GM18907 (cell line): Measurements from ENCODE around the gene HIPK1.
"Not testable (repeated sequence)": the region's sequence is repeated elsewhere in the genome, so short reads cannot be mapped to it uniquely, and the experiment has no call there.

Source experiments
- ATAC-seq: cut with Tn5 transposase; IDR thresholded peaks from one replicate; pipeline ENCODE4 v1.9.1; 2021; ENCODE audit warnings: mild to moderate bottlenecking, moderate library complexity; ENCODE audit not compliant: unreplicated experiment

Gene HIPK1

DNA sequence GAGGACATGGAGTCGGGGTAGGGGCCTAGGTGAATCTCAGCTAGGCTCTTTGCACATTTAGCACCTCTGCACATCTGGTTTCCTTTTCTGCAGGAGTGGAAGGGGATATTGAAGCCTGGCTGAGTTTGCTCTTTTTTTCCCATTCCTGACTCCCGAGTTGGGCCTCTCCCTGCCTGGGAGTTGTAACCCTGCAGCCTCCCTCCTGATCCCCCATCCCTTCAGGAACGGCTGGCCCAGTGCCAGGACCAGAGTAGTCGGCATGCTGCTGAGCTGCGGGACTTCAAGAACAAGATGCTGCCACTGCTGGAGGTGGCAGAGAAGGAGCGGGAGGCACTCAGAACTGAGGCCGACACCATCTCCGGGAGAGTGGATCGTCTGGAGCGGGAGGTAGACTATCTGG, 51.0 kb downstream of the HIPK1 start:
- no peak for ATAC-seq

GRCh38 chr1:113981962-113982931, 53.1 kb downstream of the HIPK1 start:
- no peak for ATAC-seq

DNA sequence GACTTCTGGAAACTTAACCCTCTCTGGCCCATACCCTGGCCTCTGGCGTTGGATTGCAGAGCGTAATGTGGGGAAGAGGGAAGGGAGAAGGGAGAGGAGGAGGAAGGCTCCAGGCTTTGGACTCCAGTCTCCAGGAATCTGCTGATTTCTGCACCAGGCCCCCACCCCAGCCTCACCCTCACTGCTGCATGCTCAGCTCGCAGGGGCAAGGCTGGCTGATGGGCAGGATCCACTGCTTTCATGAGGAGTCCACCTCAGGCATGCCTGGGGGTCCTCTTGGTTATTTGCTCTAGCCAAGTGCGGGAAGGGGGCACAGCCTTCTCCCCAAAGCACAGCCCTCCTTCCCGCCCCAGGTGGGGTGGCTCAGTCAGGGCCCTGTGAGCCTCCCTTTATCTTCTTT, 53.8 kb downstream of the HIPK1 start:
- ATAC-seq: no peak

DNA sequence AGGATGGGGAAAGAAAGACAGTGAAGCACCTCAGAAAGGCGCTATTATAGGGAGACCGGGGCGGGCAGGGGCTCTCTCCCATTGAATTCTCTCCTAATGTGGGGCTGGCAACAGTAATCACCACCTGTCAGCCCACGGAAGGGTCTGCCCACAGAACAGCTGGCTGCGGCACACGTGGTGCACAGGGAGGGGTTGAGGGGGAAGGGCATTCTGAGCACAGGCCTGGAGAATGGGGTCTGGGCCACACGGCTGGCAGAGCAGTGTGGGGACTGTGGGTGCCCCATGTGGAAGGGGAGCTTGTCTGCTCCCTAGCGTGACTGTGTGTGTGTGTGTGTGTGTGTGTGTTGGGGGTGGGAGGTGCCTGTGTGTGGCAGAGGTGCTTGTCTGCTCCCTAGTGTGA, 54.3 kb downstream of the HIPK1 start:
- no peak for ATAC-seq

DNA sequence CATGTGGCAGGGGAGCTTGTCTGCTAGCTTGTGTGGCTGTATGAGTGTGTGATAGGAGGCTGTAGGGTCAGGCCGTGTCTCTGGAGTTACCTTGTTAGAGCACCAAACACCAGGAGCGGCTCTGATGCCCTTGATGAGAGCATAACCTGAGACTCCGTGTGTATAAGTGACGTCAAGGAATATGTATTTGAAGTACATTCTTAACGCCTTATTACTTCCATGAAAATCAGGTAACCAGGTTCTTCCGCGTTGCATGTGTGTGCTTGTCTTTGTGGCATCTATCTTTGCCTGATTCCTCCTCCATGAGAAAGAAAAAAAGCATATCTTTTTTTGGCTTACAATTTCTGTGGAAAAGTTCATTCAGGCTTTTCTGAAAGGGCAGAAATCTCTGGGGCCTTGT, 54.7 kb downstream of the HIPK1 start:
- ATAC-seq: no peak

DNA sequence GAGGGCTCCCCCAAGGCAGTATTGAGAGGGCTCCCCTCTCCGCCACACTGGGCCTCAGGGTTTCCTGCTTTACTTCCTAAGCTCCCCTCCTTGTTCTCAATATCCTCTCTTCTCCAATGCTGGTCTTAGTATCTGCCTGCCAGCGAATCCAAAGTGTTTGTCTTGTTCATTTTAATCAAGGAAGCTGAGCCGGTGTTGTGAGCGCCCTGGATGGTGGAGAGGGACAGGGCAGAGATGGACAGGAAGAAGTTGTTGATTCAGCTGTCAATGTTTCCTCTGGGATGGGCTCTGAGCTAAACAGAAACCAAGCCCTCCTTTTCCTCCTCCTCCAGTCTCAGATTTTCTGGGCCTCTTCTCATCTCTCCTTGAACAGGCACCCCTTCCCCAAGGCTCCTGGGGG, 55.6 kb downstream of the HIPK1 start:
- ATAC-seq: no peak

- ATAC-seq: no peak
Measured at GRCh38 chr1:113986802-113987201, 57.7 kb downstream of the HIPK1 start.

- ATAC-seq: no peak
Measured at GRCh38 chr1:113987259-113987658, 58.1 kb downstream of the HIPK1 start.

DNA sequence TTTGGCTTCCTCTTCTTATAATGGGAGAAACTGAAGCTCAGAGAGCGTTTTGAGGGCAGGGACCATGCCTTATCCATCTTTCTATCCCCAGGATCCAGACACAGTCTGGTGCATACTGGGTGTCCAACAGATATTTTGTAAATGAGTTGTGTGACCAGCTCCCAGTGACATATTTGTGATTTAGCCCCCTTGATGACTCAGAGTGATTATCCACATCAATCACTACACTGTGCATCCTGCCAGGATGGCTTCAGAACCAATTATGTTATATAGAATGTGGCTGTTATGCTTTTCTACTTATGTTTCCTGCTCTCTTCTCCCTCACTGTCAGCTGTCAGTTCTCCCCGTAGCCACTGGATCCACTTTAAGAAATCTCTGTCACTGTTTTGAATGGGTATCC, 61.4 kb downstream of the HIPK1 start:
- ATAC-seq: no peak

- ATAC-seq: no peak
Measured at GRCh38 chr1:113990961-113991360, 61.8 kb downstream of the HIPK1 start.

DNA sequence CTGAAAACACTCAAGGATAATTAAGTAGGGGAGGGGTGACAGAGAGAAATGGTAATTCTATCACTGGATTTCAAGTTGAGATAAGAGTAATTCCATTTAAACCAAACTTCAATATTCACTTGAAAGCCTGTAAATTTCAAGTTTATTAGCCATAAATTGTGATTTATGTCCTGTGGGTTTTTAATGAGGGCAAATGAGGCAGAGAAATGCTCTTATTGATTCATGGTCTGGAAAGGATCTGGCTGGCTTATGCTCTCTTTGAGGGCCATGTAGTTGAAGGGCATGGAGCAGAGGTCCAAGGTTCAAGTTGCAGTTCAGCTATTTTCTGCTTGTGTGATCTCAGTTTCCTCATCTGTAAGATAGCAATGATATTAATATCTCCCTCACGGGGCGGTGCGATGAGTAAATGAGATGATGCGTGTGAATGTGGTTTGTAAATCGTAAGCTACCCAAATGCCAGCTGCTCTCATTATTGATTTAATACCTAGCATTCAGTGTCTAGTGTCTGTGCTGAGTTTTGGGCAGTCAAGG, 62.4 kb downstream of the HIPK1 start:
- ATAC-seq: no peak

DNA sequence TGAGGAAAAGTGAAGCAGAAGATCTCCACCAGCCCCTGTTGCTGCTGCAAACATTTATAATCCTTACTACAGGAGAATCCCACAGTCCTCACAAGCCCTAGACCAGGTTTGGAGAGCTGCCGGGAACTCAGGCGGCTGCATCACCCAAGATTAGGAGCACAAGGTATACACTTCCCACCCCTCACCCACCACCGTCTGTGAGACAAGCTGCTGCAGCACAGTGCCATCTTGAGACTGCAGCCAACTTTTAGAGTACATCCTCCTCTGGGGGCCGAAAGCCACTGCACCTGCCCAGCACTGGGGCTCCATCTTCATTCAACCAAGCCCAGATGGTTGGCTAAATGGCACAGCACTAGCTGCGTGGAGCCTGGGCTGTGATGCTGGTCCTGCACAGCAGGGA, 63.9 kb downstream of the HIPK1 start:
- no peak for ATAC-seq

GRCh38 chr1:113993766-113994165, 64.6 kb downstream of the HIPK1 start:
- ATAC-seq: no peak

- ATAC-seq: no peak
Measured at GRCh38 chr1:113995382-113995781, 66.3 kb downstream of the HIPK1 start.

- ATAC-seq: no peak
Measured at GRCh38 chr1:113998361-113998760, 69.2 kb downstream of the HIPK1 start.

DNA sequence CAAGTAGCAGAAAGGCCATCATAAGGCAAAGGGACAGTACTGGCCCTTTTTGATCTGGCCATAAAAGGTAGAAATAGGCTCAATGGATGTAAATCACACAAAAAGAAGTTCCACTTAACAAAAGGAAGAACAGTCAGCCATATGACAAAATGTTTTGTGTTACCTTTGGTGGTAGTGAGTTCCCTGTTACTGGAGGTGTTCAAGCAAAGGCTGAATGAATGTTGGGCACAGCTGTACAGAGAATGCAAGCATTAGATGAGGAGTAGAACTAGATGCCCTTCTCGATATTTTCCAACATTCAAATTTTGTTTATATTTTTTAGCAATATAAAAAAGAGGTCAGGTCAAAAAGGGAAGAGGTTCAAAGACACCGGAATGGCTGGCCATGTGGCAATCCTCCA, 70.1 kb downstream of the HIPK1 start:
- ATAC-seq: no peak

- ATAC-seq: no peak
Measured at GRCh38 chr1:113999799-114000198, 70.7 kb downstream of the HIPK1 start.

GRCh38 chr1:114000406-114000805, 71.3 kb downstream of the HIPK1 start:
- ATAC-seq: no peak

GRCh38 chr1:114002492-114003239, 73.5 kb downstream of the HIPK1 start:
- ATAC-seq: no peak

GRCh38 chr1:114003431-114003830, 74.3 kb downstream of the HIPK1 start:
- no peak for ATAC-seq

- ATAC-seq: not testable (repeated sequence)
Measured at GRCh38 chr1:114006825-114007224, 77.7 kb downstream of the HIPK1 start.

DNA sequence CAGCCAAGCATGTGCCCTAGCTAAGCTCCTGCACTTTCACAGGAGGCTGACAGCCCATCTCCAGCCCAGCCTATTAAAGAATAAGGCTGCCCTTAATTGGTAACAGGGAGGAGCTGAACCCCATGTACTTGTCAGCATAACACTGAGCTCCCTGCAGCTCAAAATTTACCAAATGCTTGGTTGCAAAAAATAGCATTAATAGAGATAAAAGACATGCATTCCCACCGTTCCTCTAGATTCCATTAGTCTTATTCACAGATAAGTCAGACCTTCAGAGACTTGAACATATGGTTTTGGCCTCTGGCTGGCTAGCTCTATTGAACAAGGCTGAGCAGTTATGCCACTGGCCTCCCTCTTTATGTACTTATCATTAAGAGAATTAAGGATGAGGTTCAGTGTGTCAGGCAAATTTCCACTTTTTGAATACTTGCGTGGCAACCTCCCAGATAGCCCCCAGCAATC, 79.4 kb downstream of the HIPK1 start:
- ATAC-seq: no peak
